ENCODE data around the gene PUM2.
"Not testable (repeated sequence)": the region's sequence is repeated elsewhere in the genome, so short reads cannot be mapped to it uniquely, and the experiment has no call there.

The PUM2 gene, protein sequence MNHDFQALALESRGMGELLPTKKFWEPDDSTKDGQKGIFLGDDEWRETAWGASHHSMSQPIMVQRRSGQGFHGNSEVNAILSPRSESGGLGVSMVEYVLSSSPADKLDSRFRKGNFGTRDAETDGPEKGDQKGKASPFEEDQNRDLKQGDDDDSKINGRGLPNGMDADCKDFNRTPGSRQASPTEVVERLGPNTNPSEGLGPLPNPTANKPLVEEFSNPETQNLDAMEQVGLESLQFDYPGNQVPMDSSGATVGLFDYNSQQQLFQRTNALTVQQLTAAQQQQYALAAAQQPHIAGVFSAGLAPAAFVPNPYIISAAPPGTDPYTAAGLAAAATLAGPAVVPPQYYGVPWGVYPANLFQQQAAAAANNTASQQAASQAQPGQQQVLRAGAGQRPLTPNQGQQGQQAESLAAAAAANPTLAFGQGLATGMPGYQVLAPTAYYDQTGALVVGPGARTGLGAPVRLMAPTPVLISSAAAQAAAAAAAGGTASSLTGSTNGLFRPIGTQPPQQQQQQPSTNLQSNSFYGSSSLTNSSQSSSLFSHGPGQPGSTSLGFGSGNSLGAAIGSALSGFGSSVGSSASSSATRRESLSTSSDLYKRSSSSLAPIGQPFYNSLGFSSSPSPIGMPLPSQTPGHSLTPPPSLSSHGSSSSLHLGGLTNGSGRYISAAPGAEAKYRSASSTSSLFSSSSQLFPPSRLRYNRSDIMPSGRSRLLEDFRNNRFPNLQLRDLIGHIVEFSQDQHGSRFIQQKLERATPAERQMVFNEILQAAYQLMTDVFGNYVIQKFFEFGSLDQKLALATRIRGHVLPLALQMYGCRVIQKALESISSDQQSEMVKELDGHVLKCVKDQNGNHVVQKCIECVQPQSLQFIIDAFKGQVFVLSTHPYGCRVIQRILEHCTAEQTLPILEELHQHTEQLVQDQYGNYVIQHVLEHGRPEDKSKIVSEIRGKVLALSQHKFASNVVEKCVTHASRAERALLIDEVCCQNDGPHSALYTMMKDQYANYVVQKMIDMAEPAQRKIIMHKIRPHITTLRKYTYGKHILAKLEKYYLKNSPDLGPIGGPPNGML
- total RNA-seq = 120 to 175 (median 172) reads per million in 3 experiments

GRCh38 chr2:20350753-20351554, at the start of gene PUM2:
Gene PUM2, minus strand, starts transcription at chr2:20350844. Its CDS starts 23,484 bp downstream, at chr2:20327360.
- peak; percentile 98 for DNase-seq

- DNase-seq = no peak
Observed at GRCh38 chr2:20400306-20400705, 49.7 kb upstream of the PUM2 start.

DNA sequence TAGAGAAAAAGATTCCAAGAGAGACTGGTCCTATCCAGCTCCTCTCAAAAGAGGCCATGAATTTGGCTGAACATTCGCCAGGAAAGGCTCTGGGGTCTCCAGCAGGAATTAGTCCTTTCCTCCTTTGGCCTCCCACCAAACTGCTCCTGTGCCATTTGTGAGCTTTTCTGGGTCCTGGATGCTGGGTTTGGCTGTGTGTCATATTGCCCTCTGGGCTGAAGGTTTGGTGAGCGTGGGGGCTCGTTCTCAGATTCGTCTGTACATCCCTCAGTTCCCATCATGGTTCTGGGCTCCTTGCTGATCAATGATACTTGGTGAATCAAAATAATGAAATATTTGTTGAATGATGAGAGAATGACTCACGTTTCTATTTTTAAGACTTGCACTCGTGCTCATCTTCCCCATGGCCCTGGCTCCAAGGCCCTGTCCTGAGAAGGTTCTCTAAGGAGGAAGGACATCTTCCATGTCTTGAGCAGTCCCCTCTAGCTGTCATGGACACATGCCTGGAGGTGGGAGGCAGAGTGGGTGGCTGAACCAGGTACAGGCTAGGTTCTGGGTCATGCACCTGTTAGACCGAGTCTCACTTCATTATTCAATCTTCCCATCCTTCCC, 48.4 kb upstream of the PUM2 start:
- DNase-seq = no peak

DNA sequence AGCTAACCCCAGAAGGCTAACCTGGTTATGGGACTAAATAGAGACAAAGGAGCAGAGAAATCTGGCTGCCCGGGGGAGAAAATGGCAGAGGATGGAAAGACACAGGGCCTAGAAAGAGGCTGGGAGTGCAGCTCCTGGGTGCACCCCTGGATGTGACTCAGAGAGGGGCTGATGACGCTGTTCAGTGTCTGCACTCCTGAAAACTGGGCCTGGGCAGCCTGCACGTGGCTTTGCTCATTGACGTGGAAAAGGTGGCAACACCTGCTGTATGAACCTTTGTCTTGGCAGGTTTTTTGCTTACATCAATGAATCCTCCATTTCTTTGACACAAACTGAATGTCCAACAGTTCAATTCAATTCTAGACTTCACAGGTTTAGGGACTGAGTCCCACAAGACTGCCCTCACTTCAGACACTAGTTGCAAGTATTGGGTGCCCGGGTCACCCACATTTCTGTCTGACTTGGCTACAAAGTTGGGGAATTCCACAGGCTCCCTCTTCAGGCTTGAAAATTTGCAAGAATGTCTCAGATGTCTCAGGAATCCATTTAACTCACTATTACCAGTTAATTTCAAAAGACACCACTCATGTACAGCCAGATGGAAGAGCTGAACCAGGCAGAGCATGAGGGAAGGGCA, 47.3 kb upstream of the PUM2 start:
- no peak for DNase-seq

- DNase-seq = no peak
Observed at GRCh38 chr2:20396356-20397000, 45.8 kb upstream of the PUM2 start.

DNA sequence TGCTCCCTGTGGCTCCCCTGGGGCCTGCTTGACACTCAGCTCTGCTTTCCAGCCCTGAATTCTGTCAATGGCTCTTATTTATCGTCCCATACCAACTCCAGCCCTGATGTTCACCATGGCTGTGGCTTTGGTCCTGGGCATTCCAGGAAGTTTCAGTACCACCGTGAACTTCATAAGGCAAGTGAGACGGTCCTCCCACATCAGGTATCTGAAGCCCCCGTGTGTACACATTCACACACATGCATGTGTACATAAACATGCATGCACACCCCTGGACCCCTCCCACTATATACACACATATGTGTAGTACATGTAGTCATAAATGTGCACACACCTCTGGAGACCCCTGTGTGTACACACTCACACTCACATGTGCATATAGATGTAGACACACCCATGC, 43.3 kb upstream of the PUM2 start:
- DNase-seq = no peak

- no peak for DNase-seq
Observed at GRCh38 chr2:20391951-20392699, 41.5 kb upstream of the PUM2 start.

DNA sequence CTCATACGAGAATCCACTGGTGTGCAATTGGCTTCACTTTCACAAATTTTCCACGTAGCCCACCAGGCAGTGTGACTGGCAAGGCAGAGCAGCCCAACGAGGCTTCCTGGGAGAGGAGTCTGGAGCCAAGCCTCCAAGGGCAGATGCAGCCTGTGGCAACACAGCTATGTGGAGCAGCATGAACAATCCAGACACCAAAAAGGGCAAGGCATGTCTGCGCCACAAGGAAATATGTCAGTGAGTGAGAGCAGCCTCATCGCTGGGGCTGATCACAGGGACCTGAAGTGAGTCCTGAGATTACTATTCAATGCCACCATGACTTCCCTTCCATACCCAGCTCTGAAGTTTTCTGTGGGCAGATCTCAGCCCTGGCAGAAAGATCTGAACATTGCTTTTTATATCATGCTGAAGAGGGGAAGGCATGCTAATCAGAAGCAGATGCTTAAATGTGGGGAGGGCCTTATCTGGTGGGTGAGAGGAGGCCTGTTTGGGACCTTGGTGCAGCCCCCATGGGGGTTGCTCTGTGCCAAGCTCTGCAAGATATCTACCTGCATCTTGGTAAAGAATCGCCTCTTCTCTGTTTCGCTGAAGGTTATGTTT, 40.0 kb upstream of the PUM2 start:
- DNase-seq = no peak

DNA sequence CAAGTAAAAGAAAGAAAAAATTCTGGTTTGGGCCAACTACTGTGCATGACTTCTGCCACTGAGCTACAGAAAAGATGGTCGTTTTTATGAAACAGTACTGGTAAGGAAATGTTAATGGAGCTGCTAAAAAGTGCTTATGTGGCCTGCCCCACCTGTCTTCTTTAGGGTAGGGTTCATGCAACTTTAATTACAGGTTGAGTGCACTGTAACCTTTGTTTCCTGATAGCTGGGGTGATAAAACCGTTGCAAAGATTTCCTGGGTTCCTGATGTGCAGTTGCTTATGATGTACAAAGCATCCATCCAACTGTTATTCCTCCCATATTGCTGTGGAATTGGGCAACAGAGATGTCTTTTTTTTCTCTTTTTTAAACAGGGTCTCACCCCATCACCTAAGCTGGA, 34.3 kb upstream of the PUM2 start:
- no peak for DNase-seq

DNA sequence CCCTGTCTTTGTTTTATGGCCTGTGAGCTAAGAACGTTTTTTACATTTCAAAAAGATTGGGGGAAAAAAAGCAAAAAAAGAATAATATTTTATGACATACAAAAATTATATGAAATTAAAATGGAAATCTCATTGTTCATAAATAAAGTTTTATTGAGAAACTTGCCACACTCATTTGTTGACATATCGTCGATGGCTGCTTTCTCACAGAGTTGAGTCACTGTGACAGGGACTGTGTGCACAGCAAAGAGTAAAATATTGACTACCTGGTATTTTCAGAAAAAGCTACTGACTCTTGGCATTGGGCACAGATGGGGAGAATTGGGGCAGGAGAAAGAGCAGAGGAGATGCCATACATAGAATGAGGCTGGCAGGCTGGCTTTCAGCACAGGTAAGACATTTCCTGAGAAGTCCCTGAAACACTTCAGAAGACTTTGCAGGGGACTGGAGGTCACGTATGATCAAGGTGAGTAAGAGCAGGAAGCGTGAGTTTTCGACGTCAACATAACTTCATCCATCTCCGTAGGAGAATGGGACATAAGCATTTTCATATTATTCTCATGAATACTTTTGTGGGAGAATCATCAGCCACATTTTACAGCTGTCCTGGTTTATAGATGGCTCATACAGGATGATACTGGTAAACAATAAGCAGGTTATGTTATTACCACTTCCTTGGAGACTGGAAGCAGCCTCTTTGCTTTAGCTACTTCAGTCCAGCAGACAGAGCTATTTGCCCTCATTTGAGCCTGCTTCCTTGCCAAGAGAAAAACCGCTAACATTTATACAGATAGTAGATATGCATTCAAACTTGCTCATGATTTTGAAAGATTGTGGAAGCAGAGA, 32.5 kb upstream of the PUM2 start:
- DNase-seq = peak; percentile 14

DNA sequence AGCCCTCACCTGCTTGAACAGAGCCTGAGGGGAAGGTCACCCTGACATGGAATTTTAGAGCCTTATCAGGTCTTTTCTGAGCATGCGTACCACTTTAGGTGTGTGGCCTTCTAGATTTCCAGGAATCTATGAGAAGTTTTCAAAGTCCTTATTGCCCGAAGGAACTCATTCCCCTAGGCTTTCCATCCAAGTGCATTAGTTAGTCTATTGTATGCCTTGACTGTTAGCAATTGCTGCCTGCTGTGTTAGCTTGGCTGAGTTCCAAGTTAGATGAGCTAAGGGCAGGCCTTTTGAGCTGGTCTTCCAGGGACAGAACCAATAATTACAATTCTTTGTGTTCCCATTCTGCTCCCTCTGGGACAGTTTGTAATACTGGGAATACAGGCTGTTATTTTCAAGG, 30.8 kb upstream of the PUM2 start:
- no peak for DNase-seq

- DNase-seq = no peak
Observed at GRCh38 chr2:20378891-20379519, 28.4 kb upstream of the PUM2 start.

GRCh38 chr2:20378341-20378740, 27.7 kb upstream of the PUM2 start:
- DNase-seq = no peak

- DNase-seq = no peak
Observed at GRCh38 chr2:20377741-20378140, 27.1 kb upstream of the PUM2 start.

DNA sequence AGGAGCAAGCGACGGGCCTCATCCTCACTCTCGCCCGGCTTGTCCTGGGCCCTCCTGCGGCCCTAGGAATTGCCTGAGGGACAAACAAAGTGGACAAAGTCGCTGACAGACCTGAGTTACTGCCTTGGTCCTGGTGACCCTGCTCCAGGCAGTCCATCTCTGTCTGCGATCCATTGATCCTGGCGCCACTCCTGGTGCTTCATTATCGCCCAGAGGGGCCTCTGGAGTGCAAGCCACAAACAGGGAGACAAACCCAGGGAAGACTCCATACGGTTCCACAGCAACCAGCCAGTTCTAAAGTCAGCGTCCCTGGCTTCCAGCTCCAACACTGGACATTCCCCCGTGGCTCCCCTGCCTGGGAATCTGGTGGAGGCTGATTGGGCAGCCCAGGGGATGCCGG, 24.3 kb upstream of the PUM2 start:
- DNase-seq = not testable (repeated sequence)

GRCh38 chr2:20372896-20373640, 22.4 kb upstream of the PUM2 start:
- DNase-seq = no peak

- DNase-seq = no peak
Observed at GRCh38 chr2:20371323-20372025, 20.8 kb upstream of the PUM2 start.
